H1 (cell line): ENCODE results near the gene CFAP298. TPM values are rescaled to one million over a fixed set of nuclear protein-coding genes. Genes with fewer than 3 reads are reported as not detected.

ENCODE experiments used
- POLR2A ChIP-seq, 2 experiments: IDR thresholded peaks; 1 replicate in 1 of 2; 2 replicates in 1 of 2; pipeline ENCODE4 v1.6.1; 2011; ENCODE audit warnings: low read depth in 2 of 2, low read length in 2 of 2, mild to moderate bottlenecking in 2 of 2; ENCODE audit errors: control extremely low read depth in 1 of 2
- polyA plus RNA-seq, 7 experiments: library from polyadenylated mRNA; depleted of rRNA in 3 of 7; stranded (reverse) in 5 of 7; unstranded in 2 of 7; fragments of >200 nt in 5 of 7; fragments of 200-250 nt in 2 of 7; gene quantifications; 1 replicate in 5 of 7; 2 replicates in 1 of 7; 4 replicates in 1 of 7; pipeline versions ENCODE4 v1.2.1 to v1.2.3, GENCODE V29; 2011 to 2013; ENCODE audit warnings: missing spikeins in 2 of 7, mixed read lengths in 2 of 7
- total RNA-seq: library from RNA; stranded (reverse); fragmentation: NEBNext Ultra II Directional; extraction: Animal tissue kit (Norgen Biotek cat#: 25700); gene quantifications from 2 replicates; pipeline ENCODE4 v1.2.1, GENCODE V29; 2021
- TF ChIP-seq, protein P1 (sequence below), 3 experiments: IDR thresholded peaks; 1 replicate in 2 of 3; 2 replicates in 1 of 3; pipeline versions ENCODE4 v1.5.1 to v1.6.1; 2011; ENCODE audit warnings: low read length in 3 of 3, mild to moderate bottlenecking in 3 of 3, inconsistent platforms in 2 of 3, low read depth in 1 of 3, moderate library complexity in 1 of 3; ENCODE audit not compliant: insufficient read depth in 1 of 3; ENCODE audit errors: control extremely low read depth in 1 of 3

Gene CFAP298
- total and polyA plus RNA-seq, 2 of the 8 experiments (the other 6 are each of a cell fraction or from before 2014, with no cell fraction given), result 43.0 to 68.1 TPM

DNA sequence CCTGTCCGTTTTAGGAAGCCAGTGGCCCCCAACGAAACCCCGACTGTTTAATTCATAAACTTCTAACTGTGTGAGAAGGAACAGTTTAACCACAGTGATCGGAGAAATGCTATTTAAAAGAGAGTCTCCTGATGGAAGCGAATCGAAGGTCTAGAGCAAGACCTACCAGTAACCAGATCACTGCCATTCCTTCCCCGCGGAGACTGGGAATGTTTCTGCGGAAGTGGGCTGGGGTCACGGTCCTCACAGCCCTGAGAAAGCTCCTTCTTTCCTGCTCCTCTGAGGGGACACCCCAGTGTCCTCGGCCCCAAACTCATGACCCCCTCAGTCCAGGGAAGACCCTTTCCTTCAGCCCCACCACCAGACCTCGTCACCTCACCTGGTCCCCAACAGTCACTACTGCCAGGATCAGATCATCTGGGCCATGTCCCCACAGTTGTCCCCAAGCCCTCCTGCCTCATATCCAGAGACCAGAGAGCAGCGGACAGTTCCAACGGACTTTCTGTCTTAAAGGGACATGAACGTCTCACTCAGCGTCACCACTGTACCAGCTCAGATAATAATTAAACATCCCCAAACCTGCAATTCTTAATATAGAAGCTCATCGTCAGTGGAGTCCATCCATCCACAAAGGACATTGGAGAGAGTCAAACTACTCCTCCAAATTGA lies 27.0 kb downstream of the CFAP298 start, which contains the start of gene TCP10L (continued):
- TF ChIP-seq POLR2A (IDR thresholded peaks at IDR 0.05; ENCODE audit: control extremely low read depth in 1 of 2, low read depth in 2 of 2, low read length in 2 of 2), result no peak
- TF ChIP-seq, protein P1, sequence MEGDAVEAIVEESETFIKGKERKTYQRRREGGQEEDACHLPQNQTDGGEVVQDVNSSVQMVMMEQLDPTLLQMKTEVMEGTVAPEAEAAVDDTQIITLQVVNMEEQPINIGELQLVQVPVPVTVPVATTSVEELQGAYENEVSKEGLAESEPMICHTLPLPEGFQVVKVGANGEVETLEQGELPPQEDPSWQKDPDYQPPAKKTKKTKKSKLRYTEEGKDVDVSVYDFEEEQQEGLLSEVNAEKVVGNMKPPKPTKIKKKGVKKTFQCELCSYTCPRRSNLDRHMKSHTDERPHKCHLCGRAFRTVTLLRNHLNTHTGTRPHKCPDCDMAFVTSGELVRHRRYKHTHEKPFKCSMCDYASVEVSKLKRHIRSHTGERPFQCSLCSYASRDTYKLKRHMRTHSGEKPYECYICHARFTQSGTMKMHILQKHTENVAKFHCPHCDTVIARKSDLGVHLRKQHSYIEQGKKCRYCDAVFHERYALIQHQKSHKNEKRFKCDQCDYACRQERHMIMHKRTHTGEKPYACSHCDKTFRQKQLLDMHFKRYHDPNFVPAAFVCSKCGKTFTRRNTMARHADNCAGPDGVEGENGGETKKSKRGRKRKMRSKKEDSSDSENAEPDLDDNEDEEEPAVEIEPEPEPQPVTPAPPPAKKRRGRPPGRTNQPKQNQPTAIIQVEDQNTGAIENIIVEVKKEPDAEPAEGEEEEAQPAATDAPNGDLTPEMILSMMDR (IDR thresholded peaks at IDR 0.05; ENCODE audit: control extremely low read depth in 1 of 3, insufficient read depth in 1 of 3, low read depth in 1 of 3, low read length in 3 of 3), result no peak
